H9 (cell line): ENCODE data around the gene DNAH5. TPM values are rescaled to one million over a fixed set of nuclear protein-coding genes. Genes with fewer than 3 reads are reported as not detected.

ENCODE experiments used
- DNase-seq: peaks from one replicate; pipeline ENCODE4 v3.0.0-alpha.2; 2017
- H2AFZ ChIP-seq: one replicate; pipeline ENCODE4 v1.6.1; 2013; ENCODE audit warnings: mild to moderate bottlenecking, low read length, control low read depth, moderate library complexity
- H2AK5ac ChIP-seq: 2 replicates; pipeline ENCODE4 v1.6.1; 2013; ENCODE audit warnings: low read length, control low read depth, mixed read lengths; ENCODE audit not compliant: insufficient read length
- H2BK120ac ChIP-seq: one replicate; pipeline ENCODE4 v1.6.1; 2013; ENCODE audit warnings: low read depth, mild to moderate bottlenecking, low read length, control low read depth, inconsistent platforms; ENCODE audit not compliant: poor library complexity, severe bottlenecking
- H2BK12ac ChIP-seq: 2 replicates; pipeline ENCODE4 v1.6.1; 2013; ENCODE audit warnings: low read length, control low read depth, mixed read lengths, low read depth; ENCODE audit not compliant: insufficient read length
- H2BK15ac ChIP-seq: 2 replicates; pipeline ENCODE4 v1.6.1; 2013; ENCODE audit warnings: low read depth, low read length, control low read depth
- H2BK20ac ChIP-seq: one replicate; pipeline ENCODE4 v1.6.1; 2013; ENCODE audit warnings: low read depth, mild to moderate bottlenecking, low read length, control low read depth, inconsistent platforms; ENCODE audit not compliant: poor library complexity, severe bottlenecking
- H2BK5ac ChIP-seq: 2 replicates; pipeline ENCODE4 v1.6.1; 2013; ENCODE audit warnings: low read length, control low read depth, mixed read lengths; ENCODE audit not compliant: insufficient read length
- H3K14ac ChIP-seq: 2 replicates; pipeline ENCODE4 v1.6.1; 2013; ENCODE audit warnings: low read length, control low read depth; ENCODE audit not compliant: insufficient read depth
- H3K18ac ChIP-seq: 2 replicates; pipeline ENCODE4 v1.6.1; 2013; ENCODE audit warnings: low read depth, mild to moderate bottlenecking, mixed read lengths, low read length, control low read depth; ENCODE audit not compliant: insufficient read length
- H3K23ac ChIP-seq: 2 replicates; pipeline ENCODE4 v1.6.1; 2013; ENCODE audit warnings: low read length, control low read depth, mixed read lengths, low read depth; ENCODE audit not compliant: insufficient read length
- H3K23me2 ChIP-seq: 2 replicates; pipeline ENCODE4 v1.6.1; 2013; ENCODE audit warnings: low read depth, mild to moderate bottlenecking, mixed read lengths, low read length, control low read depth; ENCODE audit not compliant: insufficient read length, poor library complexity, severe bottlenecking
- H3K27ac ChIP-seq: 2 replicates; pipeline ENCODE4 v1.5.1; 2013; ENCODE audit warnings: low read length, control low read depth, mixed read lengths, low read depth; ENCODE audit not compliant: insufficient read length
- H3K27me3 ChIP-seq: 2 replicates; pipeline ENCODE4 v1.6.1; 2013; ENCODE audit warnings: low read length, control low read depth, inconsistent platforms; ENCODE audit not compliant: insufficient read depth
- H3K4ac ChIP-seq: 2 replicates; pipeline ENCODE4 v1.6.1; 2013; ENCODE audit warnings: low read depth, mild to moderate bottlenecking, control low read depth, inconsistent platforms, low read length, moderate library complexity
- H3K4me1 ChIP-seq: 2 replicates; pipeline ENCODE4 v1.6.1; 2013; ENCODE audit warnings: low read length, control low read depth, inconsistent platforms; ENCODE audit not compliant: insufficient read depth
- H3K4me2 ChIP-seq: 2 replicates; pipeline ENCODE4 v1.6.1; 2013; ENCODE audit warnings: low read length, control low read depth, mixed read lengths; ENCODE audit not compliant: insufficient read length, insufficient read depth
- H3K56ac ChIP-seq: 2 replicates; pipeline ENCODE4 v1.6.1; 2013; ENCODE audit warnings: low read depth, mild to moderate bottlenecking, mixed read lengths, low read length, control low read depth; ENCODE audit not compliant: insufficient read length
- H3K79me1 ChIP-seq: 2 replicates; pipeline ENCODE4 v1.6.1; 2013; ENCODE audit warnings: low read depth, mild to moderate bottlenecking, moderate library complexity, low read length, control low read depth, inconsistent platforms; ENCODE audit not compliant: insufficient read depth, poor library complexity, severe bottlenecking
- H3K79me2 ChIP-seq: 2 replicates; pipeline ENCODE4 v1.6.1; 2013; ENCODE audit warnings: low read length, control low read depth, inconsistent platforms; ENCODE audit not compliant: insufficient read depth
- H3K9ac ChIP-seq: 2 replicates; pipeline ENCODE4 v1.6.1; 2013; ENCODE audit warnings: low read length, control low read depth, mixed read lengths; ENCODE audit not compliant: insufficient read length; ENCODE audit errors: extremely low read depth
- H3K9me3 ChIP-seq: one replicate; pipeline ENCODE4 v1.6.1; 2013; ENCODE audit warnings: low read depth, low read length, inconsistent platforms; ENCODE audit not compliant: control insufficient read depth
- H3T11ph ChIP-seq: one replicate; pipeline ENCODE4 v1.6.1; 2013; ENCODE audit warnings: mild to moderate bottlenecking, low read length, control low read depth, inconsistent platforms
- H4K20me1 ChIP-seq: one replicate; pipeline ENCODE4 v1.6.1; 2013; ENCODE audit not compliant: control insufficient read depth, insufficient read length, insufficient read depth
- H4K5ac ChIP-seq: 2 replicates; pipeline ENCODE4 v1.6.1; 2013; ENCODE audit warnings: low read depth, mild to moderate bottlenecking, mixed read lengths, low read length, control low read depth; ENCODE audit not compliant: insufficient read length
- H4K8ac ChIP-seq: replicated peaks from 2 replicates; pipeline ENCODE4 v1.6.1; 2013; ENCODE audit warnings: low read length, control low read depth, mixed read lengths, low read depth; ENCODE audit not compliant: insufficient read length
- H4K91ac ChIP-seq: 2 replicates; pipeline ENCODE4 v1.6.1; 2013; ENCODE audit warnings: low read depth, mild to moderate bottlenecking, moderate library complexity, mixed read lengths, low read length, control low read depth; ENCODE audit not compliant: insufficient read length
- H3K27ac Mint-ChIP-seq, 3 experiments: 2 replicates in 2 of 3; 3 replicates in 1 of 3; pipeline ENCODE4 v1.8.0; 2020 to 2021; ENCODE audit warnings: mixed read lengths in 3 of 3, mild to moderate bottlenecking in 1 of 3, moderate library complexity in 1 of 3
- H3K27me3 Mint-ChIP-seq: 2 replicates; pipeline ENCODE4 v1.8.0; 2021; ENCODE audit warnings: low read depth, mild to moderate bottlenecking, moderate library complexity, mixed read lengths
- H3K36me3 Mint-ChIP-seq, 3 experiments: 2 replicates in 2 of 3; 3 replicates in 1 of 3; pipeline ENCODE4 v1.8.0; 2020 to 2021; ENCODE audit warnings: low read depth in 3 of 3, mixed read lengths in 3 of 3; ENCODE audit not compliant: insufficient read depth in 1 of 3
- H3K4me1 Mint-ChIP-seq, 2 experiments: 2 replicates each; pipeline ENCODE4 v1.8.0; 2020; ENCODE audit warnings: mixed read lengths in 2 of 2
- H3K4me3 Mint-ChIP-seq, 2 experiments: 2 replicates in 1 of 2; 3 replicates in 1 of 2; pipeline ENCODE4 v1.8.0; 2020 to 2021; ENCODE audit warnings: mild to moderate bottlenecking in 2 of 2, mixed read lengths in 2 of 2, moderate library complexity in 1 of 2
- H3K9me3 Mint-ChIP-seq, 2 experiments: 2 replicates in 1 of 2; 3 replicates in 1 of 2; pipeline ENCODE4 v1.8.0; 2020; ENCODE audit warnings: mild to moderate bottlenecking in 2 of 2, mixed read lengths in 2 of 2, moderate library complexity in 1 of 2
- WGBS: extraction: QIAGEN DNeasy Blood & Tissue Kit; methylation state at CpG from one replicate; pipeline ENCODE4 v1.1.7; 2013; ENCODE audit warnings: missing lambda C conversion rate, low lambda C conversion rate, mixed read lengths; ENCODE audit not compliant: insufficient read length; ENCODE audit errors: extremely low coverage; 5-methylcytosine and 5-hydroxymethylcytosine counted together
- total RNA-seq: library from RNA; stranded (reverse); gene quantifications from 2 replicates; pipeline ENCODE4 v1.2.1, GENCODE V29; 2021
- TF ChIP-seq, protein P1 (sequence below): fragments of 200-600 bp; sonication (generic); conservative IDR thresholded peaks from 3 replicates; pipeline ENCODE4 v1.8.0; 2021; ENCODE audit warnings: antibody characterized with exemption, mild to moderate bottlenecking

DNAH5 gene
- total RNA-seq, 1 experiment from 2014 or later: 0.50 TPM

DNA sequence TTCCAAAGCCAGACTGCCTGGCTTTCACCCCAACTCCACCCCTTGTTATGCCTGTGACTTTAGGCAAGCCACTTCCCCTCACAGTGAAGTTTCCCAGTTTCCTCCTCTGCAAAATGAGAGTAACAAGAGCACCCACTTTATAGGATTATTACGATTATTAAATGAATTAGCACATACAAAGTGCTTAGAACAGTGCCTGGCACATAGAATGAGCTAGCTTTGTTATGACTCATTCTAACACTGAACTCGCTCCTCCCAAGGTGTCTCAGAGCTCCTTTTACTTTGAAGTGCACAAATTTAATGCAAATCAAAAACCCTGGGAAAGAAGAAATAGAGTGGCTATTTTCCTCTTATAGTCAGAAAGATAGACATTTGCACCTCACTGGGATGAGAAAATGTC is 34.3 kb downstream of the DNAH5 start:
- Histone ChIP-seq H2BK12ac (no peak overlapping the region), H3K9ac (no peak overlapping the region), H2BK120ac (no peak overlapping the region), H3K56ac (no peak overlapping the region), H3K23ac (no peak overlapping the region), H4K8ac (no peak overlapping the region), H2BK15ac (no peak overlapping the region), H3K4me1 (peaks cover 3% of the 10 kb centered on the region; the same call in 1 of the 2 replicates), H4K5ac (no peak overlapping the region), H2BK20ac (no peak overlapping the region), H3K18ac (no peak overlapping the region), H4K91ac (no peak overlapping the region), H3K27ac (no peak overlapping the region), H2BK5ac (no peak overlapping the region), H2AK5ac (no peak overlapping the region), H2AFZ (no peak overlapping the region), H3K4ac (no peak overlapping the region), H3K79me1 (no peaks in the 10 kb centered on the region), H3K9me3 (no peaks in the 10 kb centered on the region), H3T11ph (no peak overlapping the region), H3K27me3 (no peaks in the 10 kb centered on the region), H3K23me2 (no peaks in the 10 kb centered on the region), H3K14ac (no peak overlapping the region), H3K4me2 (no peak overlapping the region), H3K79me2 (no peaks in the 10 kb centered on the region), H4K20me1 (no peaks in the 10 kb centered on the region)
- H3K27ac Mint-ChIP-seq: no peak overlapping the region; a peak in 1 of 7 replicates
- WGBS: no CpG with 5 or more reads among the region's 2 CpGs
- no peaks in the 10 kb centered on the region for H3K36me3 Mint-ChIP-seq
- H3K27me3 Mint-ChIP-seq: no peaks in the 10 kb centered on the region
- no peak for DNase-seq
- no peaks in the 10 kb centered on the region for H3K9me3 Mint-ChIP-seq
- H3K4me1 Mint-ChIP-seq: peaks cover 7 to 8% of the 10 kb centered on the region in 2 experiments
- TF ChIP-seq, protein P1, sequence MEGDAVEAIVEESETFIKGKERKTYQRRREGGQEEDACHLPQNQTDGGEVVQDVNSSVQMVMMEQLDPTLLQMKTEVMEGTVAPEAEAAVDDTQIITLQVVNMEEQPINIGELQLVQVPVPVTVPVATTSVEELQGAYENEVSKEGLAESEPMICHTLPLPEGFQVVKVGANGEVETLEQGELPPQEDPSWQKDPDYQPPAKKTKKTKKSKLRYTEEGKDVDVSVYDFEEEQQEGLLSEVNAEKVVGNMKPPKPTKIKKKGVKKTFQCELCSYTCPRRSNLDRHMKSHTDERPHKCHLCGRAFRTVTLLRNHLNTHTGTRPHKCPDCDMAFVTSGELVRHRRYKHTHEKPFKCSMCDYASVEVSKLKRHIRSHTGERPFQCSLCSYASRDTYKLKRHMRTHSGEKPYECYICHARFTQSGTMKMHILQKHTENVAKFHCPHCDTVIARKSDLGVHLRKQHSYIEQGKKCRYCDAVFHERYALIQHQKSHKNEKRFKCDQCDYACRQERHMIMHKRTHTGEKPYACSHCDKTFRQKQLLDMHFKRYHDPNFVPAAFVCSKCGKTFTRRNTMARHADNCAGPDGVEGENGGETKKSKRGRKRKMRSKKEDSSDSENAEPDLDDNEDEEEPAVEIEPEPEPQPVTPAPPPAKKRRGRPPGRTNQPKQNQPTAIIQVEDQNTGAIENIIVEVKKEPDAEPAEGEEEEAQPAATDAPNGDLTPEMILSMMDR: no peak
- no peak overlapping the region for H3K4me3 Mint-ChIP-seq
